Ishikawa (cell line): ENCODE measurements around the gene MRGPRX2.

Experiments
- CEBPB ChIP-seq: IDR thresholded peaks from 2 replicates; pipeline ENCODE4 v1.6.1; 2012
- CREB1 ChIP-seq: IDR thresholded peaks from 2 replicates; pipeline ENCODE4 v1.6.1; 2012; ENCODE audit warnings: low read depth
- EGR1 ChIP-seq: IDR thresholded peaks from 2 replicates; pipeline ENCODE4 v1.6.1; 2012
- EP300 ChIP-seq: IDR thresholded peaks from 2 replicates; pipeline ENCODE4 v1.6.1; 2012; ENCODE audit warnings: borderline replicate concordance
- FOXM1 ChIP-seq: IDR thresholded peaks from 2 replicates; pipeline ENCODE4 v1.6.1; 2012; ENCODE audit warnings: low read depth, borderline replicate concordance
- NFIC ChIP-seq: IDR thresholded peaks from 2 replicates; pipeline ENCODE4 v1.6.1; 2012
- RAD21 ChIP-seq: IDR thresholded peaks from 2 replicates; pipeline ENCODE4 v1.6.1; 2012; ENCODE audit warnings: low read depth
- TAF1 ChIP-seq: IDR thresholded peaks from 2 replicates; pipeline ENCODE4 v1.6.1; 2012; ENCODE audit warnings: low read depth, mild to moderate bottlenecking
- TCF12 ChIP-seq: IDR thresholded peaks from 2 replicates; pipeline ENCODE4 v1.6.1; 2012; ENCODE audit warnings: low read depth
- TEAD4 ChIP-seq: IDR thresholded peaks from 2 replicates; pipeline ENCODE4 v1.6.1; 2012
- YY1 ChIP-seq: IDR thresholded peaks from 2 replicates; pipeline ENCODE4 v1.6.1; 2012; ENCODE audit warnings: low read depth
- ZBTB7A ChIP-seq: IDR thresholded peaks from 2 replicates; pipeline ENCODE4 v1.6.1; 2012; ENCODE audit warnings: low read depth
- TF ChIP-seq, protein P1 (sequence below): IDR thresholded peaks from 2 replicates; pipeline ENCODE4 v1.6.1; 2012
- TF ChIP-seq, protein P2 (sequence below): IDR thresholded peaks from 2 replicates; pipeline ENCODE4 v1.6.1; 2012
- TF ChIP-seq, protein P3 (sequence below): IDR thresholded peaks from 2 replicates; pipeline ENCODE4 v1.6.1; 2012; ENCODE audit warnings: low read depth, mild to moderate bottlenecking

The MRGPRX2 gene

DNA sequence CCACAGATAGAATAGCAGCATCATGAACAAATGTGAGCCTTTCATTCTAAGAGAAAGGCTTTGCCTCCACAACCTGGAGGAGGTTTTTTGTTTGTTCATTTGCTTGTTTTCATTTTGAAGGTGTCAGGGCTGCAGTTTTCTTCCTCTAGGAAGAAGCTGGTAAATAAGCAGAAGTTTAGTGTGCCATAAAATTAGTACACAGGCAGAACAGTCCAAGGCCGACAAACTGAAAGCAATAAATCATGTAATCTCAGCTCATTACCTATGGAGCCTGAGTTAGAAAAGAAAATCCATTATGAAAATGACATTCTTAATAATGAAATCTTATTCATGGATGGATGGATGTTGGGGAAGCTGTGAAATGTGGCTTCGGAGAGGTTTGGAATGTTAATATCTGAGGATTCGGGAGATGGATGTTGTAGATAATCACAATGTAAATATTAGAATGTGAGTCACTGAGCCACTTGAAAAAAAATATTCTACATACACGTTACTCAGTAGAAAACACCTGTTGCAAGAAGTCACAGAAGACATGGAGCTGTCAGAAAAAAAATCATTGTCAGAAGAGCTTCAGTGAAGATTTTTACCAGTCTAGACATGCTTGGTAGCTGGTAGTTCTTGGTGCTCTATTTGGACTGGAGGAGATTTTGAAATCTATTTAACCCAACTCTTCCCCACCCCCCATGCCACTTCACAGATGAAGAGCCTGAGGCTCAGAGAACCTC, 41.4 kb upstream of the MRGPRX2 start:
- TF ChIP-seq YY1: no peak
- no peak for TF ChIP-seq TEAD4
- TF ChIP-seq, protein P1, sequence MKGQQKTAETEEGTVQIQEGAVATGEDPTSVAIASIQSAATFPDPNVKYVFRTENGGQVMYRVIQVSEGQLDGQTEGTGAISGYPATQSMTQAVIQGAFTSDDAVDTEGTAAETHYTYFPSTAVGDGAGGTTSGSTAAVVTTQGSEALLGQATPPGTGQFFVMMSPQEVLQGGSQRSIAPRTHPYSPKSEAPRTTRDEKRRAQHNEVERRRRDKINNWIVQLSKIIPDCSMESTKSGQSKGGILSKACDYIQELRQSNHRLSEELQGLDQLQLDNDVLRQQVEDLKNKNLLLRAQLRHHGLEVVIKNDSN: no peak
- no peak for TF ChIP-seq CREB1
- TF ChIP-seq, protein P2, sequence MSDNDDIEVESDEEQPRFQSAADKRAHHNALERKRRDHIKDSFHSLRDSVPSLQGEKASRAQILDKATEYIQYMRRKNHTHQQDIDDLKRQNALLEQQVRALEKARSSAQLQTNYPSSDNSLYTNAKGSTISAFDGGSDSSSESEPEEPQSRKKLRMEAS: no peak
- no peak for TF ChIP-seq CEBPB
- TF ChIP-seq, protein P3, sequence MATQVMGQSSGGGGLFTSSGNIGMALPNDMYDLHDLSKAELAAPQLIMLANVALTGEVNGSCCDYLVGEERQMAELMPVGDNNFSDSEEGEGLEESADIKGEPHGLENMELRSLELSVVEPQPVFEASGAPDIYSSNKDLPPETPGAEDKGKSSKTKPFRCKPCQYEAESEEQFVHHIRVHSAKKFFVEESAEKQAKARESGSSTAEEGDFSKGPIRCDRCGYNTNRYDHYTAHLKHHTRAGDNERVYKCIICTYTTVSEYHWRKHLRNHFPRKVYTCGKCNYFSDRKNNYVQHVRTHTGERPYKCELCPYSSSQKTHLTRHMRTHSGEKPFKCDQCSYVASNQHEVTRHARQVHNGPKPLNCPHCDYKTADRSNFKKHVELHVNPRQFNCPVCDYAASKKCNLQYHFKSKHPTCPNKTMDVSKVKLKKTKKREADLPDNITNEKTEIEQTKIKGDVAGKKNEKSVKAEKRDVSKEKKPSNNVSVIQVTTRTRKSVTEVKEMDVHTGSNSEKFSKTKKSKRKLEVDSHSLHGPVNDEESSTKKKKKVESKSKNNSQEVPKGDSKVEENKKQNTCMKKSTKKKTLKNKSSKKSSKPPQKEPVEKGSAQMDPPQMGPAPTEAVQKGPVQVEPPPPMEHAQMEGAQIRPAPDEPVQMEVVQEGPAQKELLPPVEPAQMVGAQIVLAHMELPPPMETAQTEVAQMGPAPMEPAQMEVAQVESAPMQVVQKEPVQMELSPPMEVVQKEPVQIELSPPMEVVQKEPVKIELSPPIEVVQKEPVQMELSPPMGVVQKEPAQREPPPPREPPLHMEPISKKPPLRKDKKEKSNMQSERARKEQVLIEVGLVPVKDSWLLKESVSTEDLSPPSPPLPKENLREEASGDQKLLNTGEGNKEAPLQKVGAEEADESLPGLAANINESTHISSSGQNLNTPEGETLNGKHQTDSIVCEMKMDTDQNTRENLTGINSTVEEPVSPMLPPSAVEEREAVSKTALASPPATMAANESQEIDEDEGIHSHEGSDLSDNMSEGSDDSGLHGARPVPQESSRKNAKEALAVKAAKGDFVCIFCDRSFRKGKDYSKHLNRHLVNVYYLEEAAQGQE: no peak
- no peak for TF ChIP-seq ZBTB7A
- no peak for TF ChIP-seq EP300
- no peak for TF ChIP-seq TAF1

DNA sequence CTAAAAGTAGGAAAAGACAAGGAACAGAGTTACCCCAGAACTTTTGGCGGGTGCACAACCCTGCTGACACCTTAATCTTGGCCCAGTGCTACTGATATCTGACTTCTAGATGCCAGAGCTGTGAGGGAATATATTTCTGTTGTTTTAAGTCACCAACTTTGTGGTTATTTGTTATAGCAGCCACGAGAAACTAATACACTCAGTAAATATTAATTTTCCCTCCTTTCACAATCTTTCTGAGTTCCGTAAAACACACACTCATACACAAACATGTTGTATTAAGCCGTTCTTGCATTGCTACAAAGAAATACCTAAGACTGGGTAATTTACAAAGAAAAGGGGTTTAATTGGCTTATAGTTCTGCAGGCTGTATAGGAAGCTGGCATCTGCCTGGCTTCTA, 40.4 kb upstream of the MRGPRX2 start:
- no peak for TF ChIP-seq EGR1
- no peak for TF ChIP-seq YY1
- TF ChIP-seq NFIC: no peak
- TF ChIP-seq FOXM1: no peak

DNA sequence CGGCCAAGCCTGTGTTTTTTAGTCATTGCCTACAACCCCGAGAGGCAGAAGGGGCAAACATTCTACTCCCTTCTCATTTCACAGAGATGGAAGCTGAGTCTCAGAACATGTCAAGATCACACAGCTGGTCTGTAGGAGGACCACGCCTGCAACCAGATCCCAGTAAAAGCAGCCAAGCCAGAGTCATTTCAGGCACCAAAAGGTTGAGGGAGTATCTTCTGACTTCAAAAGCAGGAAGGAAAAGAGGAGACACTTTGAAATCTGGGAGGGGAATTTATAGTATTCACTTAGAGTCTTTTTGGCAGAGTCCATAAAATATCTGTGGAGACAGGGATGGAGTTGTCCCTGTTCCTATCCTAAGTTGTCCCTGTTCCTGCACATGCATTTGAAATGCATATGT, 38.6 kb upstream of the MRGPRX2 start:
- TF ChIP-seq YY1 (no peak), TAF1 (no peak), ZBTB7A (no peak), CREB1 (no peak), TCF12 (no peak), NFIC (no peak), EGR1 (no peak), RAD21 (no peak)
- TF ChIP-seq, protein P1: no peak

DNA sequence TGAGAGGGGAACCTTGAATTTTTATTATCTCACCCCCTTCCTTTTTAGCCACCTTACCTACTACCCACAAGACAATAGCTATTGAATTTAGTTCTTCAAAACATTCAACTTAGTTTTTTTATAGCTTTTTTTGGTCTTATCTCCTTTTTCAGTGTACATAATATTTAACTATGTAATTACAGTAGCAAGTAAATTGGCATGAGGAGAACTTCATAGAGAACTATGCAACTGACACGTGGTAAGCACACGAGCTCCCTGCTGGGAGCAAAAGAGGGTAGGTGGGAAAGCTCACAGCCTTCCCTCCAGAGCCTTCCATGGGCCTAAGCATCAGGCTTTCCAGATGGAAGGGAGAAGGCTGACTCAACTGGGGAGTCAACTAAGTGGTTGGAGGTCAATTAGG, 34.3 kb upstream of the MRGPRX2 start:
- TF ChIP-seq CREB1: no peak
- TF ChIP-seq, protein P3: no peak
- no peak for TF ChIP-seq CEBPB
- TF ChIP-seq ZBTB7A: no peak
- TF ChIP-seq TAF1: no peak
- TF ChIP-seq, protein P2: no peak
- TF ChIP-seq, protein P1: no peak

DNA sequence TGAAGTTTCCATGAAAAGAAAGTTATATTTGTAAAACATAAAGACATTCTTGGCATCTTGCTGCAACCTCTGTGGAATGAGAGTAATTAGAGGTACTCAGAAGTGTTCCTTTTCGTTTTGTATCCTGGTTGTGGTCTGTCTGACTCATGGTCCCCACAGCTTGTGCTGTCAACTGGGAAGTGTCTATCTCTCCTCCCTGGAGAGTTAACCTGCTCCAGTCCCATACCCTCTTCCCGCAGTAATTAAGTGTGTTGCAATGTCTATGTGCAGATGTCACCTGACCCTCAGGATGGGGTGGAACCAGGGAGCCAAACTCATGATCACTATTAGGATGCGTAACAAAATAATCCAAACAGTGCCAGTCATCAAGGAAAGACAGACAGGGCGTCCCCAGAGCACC, 33.5 kb upstream of the MRGPRX2 start:
- TF ChIP-seq, protein P1: no peak
- no peak for TF ChIP-seq RAD21
- TF ChIP-seq TAF1: no peak
- TF ChIP-seq CREB1: no peak
- TF ChIP-seq EGR1: no peak
- no peak for TF ChIP-seq NFIC
- TF ChIP-seq TEAD4: no peak
- TF ChIP-seq FOXM1: no peak
- TF ChIP-seq, protein P2: no peak
- no peak for TF ChIP-seq YY1
